T1000 (cell line): Measurements from ENCODE around the gene ANKRD13D.

Source experiments
- DNase-seq: peaks from one replicate; lab custom pipeline; 2025; ENCODE audit warnings: mixed read lengths; lab: John Stamatoyannopoulos, UW

ANKRD13D gene

GRCh38 chr11:67302571-67303131 is 13.5 kb downstream of the ANKRD13D start:
- DNase-seq: no peak

- DNase-seq: no peak
These were observed 14.2 kb downstream of the ANKRD13D start, which contains the start of gene SSH3 for GRCh38 chr11:67303132-67303834. TSS of gene SSH3 (plus strand) at chr11:67303530. CDS start at chr11:67303626, 96 bp downstream.

DNA sequence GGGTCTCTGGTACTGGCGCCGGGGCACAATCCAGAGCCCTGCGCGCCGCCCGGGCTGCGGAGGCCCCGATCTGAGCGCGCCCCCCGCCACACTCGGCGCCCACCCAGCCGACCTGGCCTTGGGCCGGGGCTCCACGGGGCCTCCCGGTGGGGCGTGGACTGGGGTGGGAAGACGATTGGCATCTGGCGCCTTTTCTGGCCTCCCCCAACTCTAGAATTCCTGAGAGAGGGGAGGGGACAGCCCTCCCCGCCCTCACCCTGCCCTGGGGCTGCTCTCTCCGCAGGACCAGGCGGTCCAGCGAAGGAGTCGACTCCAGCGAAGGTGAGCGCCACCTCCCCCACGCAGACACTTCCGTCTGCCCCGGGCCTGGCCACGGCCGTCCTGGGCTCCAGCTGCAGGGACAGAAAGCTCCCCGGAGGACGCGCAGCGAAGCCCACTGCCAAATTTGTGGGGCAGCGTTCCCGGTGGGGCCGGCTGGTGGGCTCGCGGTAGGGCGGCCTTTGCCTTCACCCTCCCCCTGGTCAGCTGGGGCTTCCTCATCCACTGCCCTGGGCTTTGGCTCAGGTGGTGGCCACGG is 14.8 kb downstream of the ANKRD13D start:
- no peak for DNase-seq

- no peak for DNase-seq
These were observed 15.5 kb downstream of the ANKRD13D start for GRCh38 chr11:67304511-67305113.

- DNase-seq: no peak
These were observed 17.9 kb downstream of the ANKRD13D start for GRCh38 chr11:67306769-67307544.

DNA sequence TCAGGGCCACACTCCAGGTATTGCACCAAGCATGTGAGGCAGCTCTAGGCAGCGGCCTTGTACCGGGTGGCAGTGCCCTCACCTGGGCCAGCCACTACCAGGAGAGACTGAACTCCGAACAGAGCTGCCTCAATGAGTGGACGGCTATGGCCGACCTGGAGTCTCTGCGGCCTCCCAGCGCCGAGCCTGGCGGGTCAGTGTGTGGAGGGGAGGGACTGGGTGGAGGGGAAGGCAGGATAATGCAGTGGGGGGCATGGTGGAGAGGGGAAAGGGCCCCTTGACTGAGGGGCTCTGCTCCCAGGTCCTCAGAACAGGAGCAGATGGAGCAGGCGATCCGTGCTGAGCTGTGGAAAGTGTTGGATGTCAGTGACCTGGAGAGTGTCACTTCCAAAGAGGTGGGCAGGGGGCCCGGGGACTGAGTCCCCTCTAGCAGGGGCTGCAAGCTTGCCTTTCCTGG is 18.5 kb downstream of the ANKRD13D start:
- no peak for DNase-seq

DNA sequence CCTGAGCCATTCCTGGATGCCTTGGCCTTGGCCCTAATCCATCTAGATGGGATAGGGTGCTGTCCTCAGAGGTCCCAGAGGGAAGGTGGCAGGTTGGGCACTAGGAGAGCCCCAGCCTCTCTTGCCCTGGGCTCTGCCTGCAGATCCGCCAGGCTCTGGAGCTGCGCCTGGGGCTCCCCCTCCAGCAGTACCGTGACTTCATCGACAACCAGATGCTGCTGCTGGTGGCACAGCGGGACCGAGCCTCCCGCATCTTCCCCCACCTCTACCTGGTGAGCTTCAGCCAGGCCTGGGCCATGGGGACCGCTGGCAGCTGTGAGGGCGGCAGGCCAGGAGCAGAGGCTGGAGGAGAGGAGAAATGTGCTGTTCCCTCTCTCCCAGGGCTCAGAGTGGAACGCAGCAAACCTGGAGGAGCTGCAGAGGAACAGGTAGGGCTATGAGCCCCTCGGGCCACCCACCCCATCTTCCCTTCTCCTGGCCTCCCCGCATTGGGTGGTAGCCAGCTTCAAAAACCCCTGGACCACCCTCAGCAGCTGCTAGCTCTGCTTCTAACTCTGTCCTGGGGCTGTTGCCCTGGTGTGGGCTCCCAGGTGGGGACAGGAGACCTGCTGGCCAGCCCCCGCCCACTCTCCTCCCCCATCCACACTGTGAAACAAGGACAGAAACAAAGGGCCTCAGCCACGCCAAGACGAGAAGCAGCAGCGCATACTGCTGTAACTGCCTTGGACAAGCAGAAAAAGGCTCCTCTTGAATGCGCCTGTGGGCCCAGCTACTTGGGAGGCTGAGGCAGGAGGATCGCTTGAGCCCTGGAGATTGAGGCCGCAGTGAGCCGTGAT is 19.1 kb downstream of the ANKRD13D start:
- DNase-seq: no peak

DNA sequence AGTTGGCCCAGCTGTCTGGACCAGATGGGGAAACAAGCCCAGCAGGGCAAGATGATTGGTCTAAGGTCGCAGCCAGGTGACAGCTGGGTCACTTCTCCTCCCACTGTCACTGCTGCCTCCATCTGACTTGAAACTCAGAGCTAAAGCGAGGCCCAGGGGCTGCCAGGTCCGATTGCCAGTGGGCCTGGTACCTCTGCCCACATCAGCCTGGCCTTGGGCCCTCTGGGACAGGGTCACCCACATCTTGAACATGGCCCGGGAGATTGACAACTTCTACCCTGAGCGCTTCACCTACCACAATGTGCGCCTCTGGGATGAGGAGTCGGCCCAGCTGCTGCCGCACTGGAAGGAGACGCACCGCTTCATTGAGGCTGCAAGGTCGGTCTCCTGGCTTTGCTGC is 20.1 kb downstream of the ANKRD13D start:
- DNase-seq: no peak

DNA sequence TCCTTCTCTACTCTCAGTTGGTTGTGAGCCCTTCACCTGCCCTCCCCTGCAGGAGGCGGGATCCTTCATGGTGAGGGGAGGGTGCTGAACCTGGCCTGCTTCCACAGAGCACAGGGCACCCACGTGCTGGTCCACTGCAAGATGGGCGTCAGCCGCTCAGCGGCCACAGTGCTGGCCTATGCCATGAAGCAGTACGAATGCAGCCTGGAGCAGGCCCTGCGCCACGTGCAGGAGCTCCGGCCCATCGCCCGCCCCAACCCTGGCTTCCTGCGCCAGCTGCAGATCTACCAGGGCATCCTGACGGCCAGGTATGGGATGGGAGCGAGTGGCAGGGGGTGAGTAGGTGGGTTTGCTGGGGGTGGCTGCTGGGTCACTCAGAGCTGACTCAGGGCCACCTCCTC is 20.6 kb downstream of the ANKRD13D start:
- no peak for DNase-seq

DNA sequence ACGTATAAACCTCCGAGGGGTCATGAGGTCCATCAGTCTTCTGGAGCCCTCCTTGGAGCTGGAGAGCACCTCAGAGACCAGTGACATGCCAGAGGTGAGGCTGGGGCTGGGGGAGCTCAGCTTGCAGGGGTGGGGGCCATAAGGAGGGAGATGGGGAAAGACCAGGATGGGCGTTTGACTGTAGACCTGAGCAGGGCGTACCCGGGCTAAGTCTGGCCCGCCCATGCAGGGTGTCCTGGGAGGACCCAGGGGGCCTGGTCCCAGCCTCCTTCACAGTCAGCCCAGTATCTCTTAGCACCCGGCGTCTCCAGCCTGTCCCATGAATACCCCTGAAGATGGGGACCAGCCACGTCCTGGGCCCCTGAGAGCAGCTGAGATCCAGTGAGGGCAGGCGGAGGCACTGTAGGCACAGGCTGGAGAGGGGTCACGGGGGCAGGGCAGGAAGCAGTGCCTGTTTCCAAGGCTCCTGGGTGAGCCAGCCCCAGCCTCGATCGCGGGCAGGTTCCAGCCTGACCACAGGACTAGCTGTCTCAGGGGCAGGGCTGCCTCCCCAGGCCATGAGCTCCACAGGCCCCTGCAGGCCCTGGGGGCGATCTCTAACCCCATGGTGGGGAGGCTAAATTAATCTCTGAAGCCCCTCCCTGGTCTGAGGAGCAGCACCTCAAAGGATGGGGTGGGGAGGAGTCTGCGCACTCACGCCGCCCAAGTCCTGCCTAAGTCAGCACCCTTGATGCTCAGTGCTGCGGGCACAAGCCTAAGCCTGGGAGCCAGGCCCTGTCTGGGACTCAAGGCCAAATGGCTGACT is 21.3 kb downstream of the ANKRD13D start:
- DNase-seq: no peak

GRCh38 chr11:67311051-67311555 is 22.0 kb downstream of the ANKRD13D start:
- DNase-seq: no peak

- no peak for DNase-seq
These were observed 22.5 kb downstream of the ANKRD13D start for GRCh38 chr11:67311556-67312082.

DNA sequence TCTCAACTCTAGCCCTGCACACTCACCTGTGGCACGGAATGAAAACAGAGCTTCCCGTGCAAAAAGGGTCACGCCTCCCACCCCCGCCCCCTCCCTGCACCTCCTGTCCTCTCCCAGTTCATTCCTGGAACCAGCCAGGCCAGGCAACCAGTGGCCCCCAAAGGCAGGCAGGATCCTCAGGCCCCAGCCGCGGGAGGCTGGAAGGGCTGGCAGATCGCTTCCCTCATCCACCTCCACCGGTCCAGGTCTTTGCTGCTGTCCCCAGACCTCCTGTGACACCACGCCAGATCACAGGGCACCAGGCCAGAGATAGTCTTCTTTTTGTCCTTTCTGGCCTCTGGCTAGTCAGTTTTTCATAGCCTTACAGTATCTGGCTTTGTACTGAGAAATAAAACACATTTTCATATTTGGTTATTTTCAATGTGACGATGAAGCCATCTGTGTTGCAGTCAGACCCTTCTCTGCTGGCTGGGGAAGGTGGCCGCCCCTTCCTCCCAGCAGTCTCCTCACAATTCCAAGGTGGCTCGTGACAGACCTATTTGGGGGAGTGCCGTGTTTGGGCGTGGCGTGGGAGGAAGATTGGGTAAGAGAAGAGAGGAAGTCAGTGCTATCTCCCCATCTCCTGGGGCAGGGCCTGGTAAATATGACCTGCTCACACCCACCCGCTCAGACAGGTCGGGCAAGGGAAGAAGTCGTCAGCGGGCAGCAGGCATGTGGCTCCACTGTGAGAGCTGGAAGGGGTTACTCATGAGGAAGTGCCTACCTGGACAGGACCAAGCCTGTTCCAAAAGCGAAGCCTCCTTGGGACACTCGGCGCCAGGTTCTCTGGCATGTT is 23.3 kb downstream of the ANKRD13D start:
- DNase-seq: no peak

DNA sequence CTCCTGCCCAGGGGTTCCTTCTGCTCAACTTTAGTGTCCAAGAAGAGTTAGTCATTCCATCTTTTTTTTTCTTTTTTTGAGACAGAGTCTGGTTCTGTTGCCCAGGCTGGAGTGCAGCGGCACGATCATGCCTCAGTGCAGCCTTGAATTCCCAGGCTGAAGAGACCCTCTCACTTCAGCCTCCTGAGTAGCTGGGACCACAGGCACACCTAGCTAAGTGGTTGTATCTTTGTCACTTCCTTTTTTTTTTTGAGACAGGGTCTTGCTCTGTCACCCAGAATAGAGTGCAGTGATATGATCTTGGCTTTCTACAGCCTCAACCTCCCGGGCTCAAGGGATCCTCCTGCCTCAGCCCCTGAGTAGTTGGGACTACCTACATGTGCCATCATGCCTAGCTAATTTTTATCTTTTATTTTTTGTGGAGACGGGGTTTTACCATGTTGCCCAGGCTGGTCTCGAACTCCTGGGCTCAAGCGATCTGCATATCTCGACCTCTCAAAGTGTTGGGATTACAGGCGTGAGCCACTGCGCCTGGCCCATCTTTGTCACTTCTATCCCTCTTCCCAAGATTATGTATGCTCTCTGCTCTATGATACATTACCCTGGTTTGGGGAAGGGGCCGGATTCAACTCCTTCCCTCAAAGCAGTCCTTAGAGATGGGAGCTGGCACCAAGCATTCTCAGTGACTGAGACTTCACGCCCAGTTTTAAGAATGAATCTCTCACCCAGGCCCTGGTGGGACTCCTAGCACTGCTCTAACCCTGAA is 24.2 kb downstream of the ANKRD13D start:
- DNase-seq: no peak

GRCh38 chr11:67314218-67314617 is 25.1 kb downstream of the ANKRD13D start:
- no peak for DNase-seq

GRCh38 chr11:67315325-67315909 is 26.3 kb downstream of the ANKRD13D start:
- no peak for DNase-seq

DNA sequence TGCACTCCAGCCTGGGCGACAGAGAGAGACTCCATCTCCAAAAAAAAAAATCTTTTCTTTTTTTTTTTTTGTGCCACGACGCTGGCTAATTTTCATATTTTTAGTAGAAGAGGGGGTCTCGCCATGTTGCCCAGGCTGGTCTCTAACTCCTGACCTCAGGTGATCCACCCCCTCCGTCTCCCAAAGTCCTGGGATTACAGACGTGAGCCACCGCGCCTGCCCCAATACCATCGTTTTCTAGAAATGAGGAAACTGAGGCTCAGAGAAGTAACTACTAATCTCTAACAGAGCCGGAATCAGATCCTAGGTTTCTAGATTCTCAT is 27.7 kb downstream of the ANKRD13D start:
- no peak for DNase-seq
